HCT116 (cell line): Measurements from ENCODE around the gene GINS3.

Source experiments
- EZH2phosphoT487 ChIP-seq: fragments of 200-600 bp; IDR thresholded peaks from 2 replicates; pipeline ENCODE4 v1.6.1; 2018; ENCODE audit warnings: antibody characterized with exemption, borderline replicate concordance
- POLR2A ChIP-seq: IDR thresholded peaks from 2 replicates; pipeline ENCODE4 v1.7.0; 2011; ENCODE audit warnings: borderline replicate concordance; ENCODE audit not compliant: insufficient read depth, insufficient read length; ENCODE audit errors: extremely low read depth
- SIN3A ChIP-seq: IDR thresholded peaks from 2 replicates; pipeline ENCODE4 v1.6.1; 2012; ENCODE audit warnings: low read depth
- ZNF274 ChIP-seq: fragments of 200-500 bp; sonication (Bioruptor generic); IDR thresholded peaks from 2 replicates; pipeline ENCODE4 v1.6.1; 2014; ENCODE audit warnings: mild to moderate bottlenecking, low read depth, low read length, inconsistent platforms
- TF ChIP-seq, protein P1 (sequence below), 3 experiments: fragments of 200-600 bp in 1 of 3; sonication (generic) in 1 of 3; IDR thresholded peaks in 2 of 3; conservative IDR thresholded peaks in 1 of 3; 2 replicates each; pipeline ENCODE4 v1.5.1; 2012 to 2017; ENCODE audit warnings: low read depth in 2 of 3, low read length in 2 of 3, antibody characterized with exemption in 1 of 3, borderline replicate concordance in 1 of 3, control low read depth in 1 of 3, mild to moderate bottlenecking in 1 of 3, mixed read lengths in 1 of 3, mixed run types in 1 of 3, moderate library complexity in 1 of 3; ENCODE audit not compliant: insufficient read depth in 1 of 3

- TF ChIP-seq ZNF274 = no peak
- TF ChIP-seq, protein P1, sequence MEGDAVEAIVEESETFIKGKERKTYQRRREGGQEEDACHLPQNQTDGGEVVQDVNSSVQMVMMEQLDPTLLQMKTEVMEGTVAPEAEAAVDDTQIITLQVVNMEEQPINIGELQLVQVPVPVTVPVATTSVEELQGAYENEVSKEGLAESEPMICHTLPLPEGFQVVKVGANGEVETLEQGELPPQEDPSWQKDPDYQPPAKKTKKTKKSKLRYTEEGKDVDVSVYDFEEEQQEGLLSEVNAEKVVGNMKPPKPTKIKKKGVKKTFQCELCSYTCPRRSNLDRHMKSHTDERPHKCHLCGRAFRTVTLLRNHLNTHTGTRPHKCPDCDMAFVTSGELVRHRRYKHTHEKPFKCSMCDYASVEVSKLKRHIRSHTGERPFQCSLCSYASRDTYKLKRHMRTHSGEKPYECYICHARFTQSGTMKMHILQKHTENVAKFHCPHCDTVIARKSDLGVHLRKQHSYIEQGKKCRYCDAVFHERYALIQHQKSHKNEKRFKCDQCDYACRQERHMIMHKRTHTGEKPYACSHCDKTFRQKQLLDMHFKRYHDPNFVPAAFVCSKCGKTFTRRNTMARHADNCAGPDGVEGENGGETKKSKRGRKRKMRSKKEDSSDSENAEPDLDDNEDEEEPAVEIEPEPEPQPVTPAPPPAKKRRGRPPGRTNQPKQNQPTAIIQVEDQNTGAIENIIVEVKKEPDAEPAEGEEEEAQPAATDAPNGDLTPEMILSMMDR (IDR thresholded peaks at IDR 0.05 in 2 of 3, conservative IDR thresholded peaks at IDR 0.05 in 1 of 3; ENCODE audit: borderline replicate concordance in 1 of 3, insufficient read depth in 1 of 3, low read depth in 2 of 3, low read length in 2 of 3) = no peak
- TF ChIP-seq SIN3A = no peak
- TF ChIP-seq EZH2phosphoT487 = no peak
- no peak for TF ChIP-seq POLR2A
Measured at GRCh38 chr16:58348986-58349385, 43.3 kb upstream of the GINS3 start.
